8988T (cell line): ENCODE results near the gene WSB1.

Experiments
- DNase-seq: peaks from one replicate; pipeline ENCODE4 v3.0.0; 2011

Gene WSB1

DNA sequence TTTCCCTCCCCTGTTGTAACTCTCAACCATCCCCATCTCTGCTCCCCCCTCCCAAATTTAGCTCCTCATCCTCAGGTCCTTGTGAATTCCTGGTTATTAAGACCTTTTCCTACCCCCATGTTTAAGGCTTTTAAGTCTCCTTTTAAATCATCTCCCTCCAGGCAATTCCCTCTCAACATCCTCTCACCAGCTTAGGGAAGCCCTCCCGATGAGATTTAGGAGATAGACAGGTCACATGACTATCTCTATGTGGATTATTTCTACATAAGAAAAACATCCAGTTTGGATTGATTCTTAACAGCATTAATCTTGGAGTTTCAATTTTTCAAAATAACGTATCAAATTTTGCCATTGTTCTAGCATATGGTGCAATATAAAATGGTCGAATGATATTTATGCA, 12.5 kb upstream of the WSB1 start:
- DNase-seq, result no peak

DNA sequence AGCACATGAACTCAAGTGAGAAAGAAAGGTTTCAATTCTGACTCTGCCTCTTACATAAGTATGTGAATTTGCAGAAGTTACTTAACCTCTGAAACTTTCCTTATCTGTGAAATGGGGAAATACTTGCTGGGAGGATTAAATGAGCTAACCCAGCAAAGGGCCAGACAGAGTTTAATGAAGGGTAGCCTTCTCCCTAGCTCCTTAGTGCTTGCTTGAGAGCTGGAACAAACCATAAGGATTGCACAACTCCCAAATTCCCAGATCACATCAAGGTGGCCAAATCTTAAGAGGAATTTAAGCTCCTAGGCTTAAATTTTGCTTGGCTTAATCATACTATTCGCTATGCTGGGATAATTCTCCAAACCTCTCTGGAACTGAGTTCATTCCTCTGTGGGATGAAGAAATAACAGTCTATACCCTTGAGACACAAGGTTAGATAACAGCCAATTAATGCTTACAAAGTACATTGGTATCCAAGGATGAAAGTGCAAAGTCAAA, 11.8 kb upstream of the WSB1 start:
- DNase-seq, result no peak

DNA sequence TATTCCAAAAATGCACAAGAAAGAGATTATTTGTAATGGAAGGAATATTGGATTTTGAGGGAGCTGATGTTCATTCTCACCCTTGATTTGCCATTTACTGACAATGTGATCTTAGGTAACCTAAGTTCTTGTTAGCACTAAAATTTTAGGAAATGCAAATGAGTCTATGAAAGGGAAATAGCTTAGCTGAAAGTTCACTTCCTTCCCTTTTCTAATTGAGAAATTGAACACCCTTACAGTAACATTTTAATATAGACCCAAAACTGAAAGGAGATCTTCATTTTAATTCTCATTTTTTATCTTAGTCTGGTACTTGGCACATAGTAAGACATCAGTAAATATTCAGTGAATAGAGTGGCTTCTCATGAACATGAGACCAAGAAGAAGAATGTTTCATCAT, 10.9 kb upstream of the WSB1 start:
- DNase-seq, result no peak

- no peak for DNase-seq
Observed at GRCh38 chr17:27283751-27284150, 10.2 kb upstream of the WSB1 start.

- no peak for DNase-seq
Observed at GRCh38 chr17:27284811-27285415, 9.0 kb upstream of the WSB1 start.

DNA sequence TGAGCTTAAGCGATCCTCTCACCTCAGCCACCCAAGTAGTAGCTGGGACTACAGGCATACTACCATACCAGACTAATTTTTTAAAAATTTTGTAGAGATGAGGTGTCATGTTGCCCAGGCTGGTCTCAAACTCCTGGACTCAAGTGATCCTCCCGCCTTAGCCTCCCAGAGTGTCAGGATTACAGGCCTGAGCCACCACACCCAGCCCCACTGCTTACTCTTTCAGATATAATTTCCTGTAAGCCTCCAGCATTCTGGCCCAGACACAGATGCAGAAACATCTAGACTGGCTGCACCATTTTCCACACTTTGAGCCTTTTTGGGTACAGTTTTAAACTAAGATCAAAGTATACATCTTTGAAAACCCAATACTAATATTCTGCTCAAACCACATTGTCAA, 8.4 kb upstream of the WSB1 start:
- DNase-seq, result no peak

DNA sequence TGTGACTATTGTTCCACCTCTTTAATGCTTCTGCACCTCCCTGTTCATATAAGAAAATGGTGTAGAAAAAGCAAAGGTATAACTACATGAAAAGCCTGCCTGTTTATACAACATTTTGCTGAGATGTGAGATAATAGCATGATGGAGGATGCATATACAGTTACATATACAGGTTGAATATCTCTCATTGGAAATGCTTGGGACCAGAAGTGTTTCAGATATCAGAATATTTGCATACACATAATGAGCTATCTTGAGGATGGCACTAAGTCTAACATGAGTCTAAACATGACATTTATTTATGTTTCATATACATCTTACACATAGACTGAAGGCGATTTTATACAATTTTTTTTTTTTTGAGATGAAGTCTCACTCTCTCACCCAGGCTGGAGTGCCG, 5.7 kb upstream of the WSB1 start:
- no peak for DNase-seq

GRCh38 chr17:27289856-27290255, 4.1 kb upstream of the WSB1 start:
- DNase-seq, result no peak

DNA sequence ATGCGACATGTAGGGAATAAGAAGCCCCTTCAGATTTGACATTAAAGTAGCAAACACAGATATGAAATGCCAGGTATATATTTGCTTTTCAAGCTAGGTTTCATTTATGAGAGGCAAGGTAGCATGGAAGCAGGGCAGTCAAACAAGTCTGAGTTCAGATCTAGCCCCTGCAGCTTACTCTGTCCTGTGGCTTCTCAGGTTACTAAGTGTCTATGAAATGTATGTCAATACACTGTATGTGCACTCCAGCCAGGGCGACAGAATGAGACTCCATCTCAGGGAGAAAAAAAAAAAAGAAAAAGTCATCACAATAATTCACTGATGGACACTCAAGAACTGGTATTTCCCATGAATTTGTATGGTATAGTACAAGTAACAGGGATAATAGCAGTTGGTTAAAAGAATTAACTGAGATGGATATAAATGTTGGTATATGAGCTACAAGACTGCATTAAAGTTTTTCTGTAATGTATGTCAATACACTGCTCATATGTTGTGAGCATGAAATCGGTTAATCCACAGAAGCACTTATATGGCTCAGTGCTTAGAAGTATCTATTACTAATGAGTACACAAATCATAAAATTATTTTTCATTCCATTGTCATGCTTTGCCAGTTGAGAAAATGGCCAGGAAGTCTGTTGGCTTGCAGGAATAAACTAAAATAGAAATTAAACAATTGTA, 2.9 kb upstream of the WSB1 start:
- no peak for DNase-seq

- DNase-seq, result no peak
Observed at GRCh38 chr17:27293359-27293897, 486 bp upstream of the WSB1 start.

- DNase-seq, result peak; percentile 38
Observed at GRCh38 chr17:27294689-27295630, 1.0 kb downstream of the WSB1 start.

- DNase-seq, result no peak
Observed at GRCh38 chr17:27295945-27296344, 2.0 kb downstream of the WSB1 start.

- no peak for DNase-seq
Observed at GRCh38 chr17:27296428-27296979, 2.6 kb downstream of the WSB1 start.

GRCh38 chr17:27299384-27300049, 5.6 kb downstream of the WSB1 start:
- DNase-seq, result no peak

DNA sequence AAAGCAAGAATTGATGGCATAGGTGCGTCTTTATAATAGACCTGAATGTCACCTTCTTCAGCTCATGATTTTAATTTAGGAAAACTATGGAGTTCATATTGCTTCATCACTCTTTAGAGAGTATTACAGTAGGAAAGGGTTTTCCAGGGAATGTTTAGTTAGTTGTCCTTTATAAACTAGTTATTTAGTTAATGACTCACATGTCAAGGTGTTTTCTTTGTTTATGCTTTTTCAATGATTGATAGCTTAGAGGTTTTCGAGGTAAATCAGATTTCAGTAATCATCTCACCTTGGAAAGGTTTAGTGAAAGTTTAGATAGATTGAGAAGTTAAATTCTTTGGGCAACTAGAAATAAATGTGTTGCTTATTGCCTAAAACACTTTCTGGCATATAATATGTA, 9.8 kb downstream of the WSB1 start:
- DNase-seq, result no peak

DNA sequence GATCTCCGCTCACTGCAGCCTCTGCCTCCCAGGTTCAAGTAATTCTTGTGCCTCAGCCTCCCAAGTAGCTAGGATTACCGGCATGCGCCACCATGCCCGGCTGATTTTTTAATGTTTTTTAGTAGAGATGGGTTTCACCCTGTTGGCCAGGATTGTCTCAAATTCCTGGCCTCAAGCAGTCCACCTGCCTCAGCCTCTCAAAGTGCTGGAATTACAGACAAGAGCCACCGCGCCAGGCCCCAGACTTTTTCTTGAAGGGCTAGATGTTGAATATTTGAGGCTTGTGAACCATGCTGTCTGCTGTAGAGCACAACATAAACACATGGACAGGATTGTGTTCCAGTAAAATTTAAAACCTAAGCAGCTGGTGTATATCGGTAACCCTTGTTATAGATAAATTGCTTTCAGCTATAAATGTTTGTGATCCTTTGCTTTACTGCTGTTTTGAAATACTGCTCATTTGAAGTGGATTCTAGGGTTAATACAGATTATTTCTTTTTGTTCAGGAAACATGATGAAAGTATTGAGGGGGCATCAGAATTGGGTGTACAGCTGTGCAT, 12.4 kb downstream of the WSB1 start:
- no peak for DNase-seq

DNA sequence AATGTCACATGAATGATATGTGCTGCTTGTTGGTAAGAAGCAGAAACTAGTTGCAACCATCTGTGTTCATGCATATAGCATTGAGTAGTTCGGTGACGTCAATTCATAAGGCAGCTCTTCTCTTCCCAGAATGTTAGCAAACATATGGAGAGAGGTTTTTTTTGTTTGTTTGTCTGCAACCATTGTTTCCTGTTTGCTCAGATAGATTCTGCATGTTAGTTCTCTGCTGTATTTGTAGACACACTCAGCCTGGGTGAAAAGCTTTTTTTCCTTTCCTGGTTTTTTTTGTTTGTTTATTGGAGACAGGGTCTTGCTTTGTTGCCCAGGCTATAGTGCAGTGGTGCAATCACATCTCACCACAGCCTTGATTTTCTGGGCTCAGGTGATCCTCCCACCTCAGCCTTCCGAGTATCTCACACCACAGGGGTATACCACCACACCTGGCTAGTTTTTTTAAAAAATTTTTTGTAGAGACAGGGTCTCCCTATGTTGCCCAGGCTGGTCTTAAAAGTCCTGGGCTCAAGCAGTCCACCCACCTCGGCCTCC, 16.7 kb downstream of the WSB1 start:
- no peak for DNase-seq

DNA sequence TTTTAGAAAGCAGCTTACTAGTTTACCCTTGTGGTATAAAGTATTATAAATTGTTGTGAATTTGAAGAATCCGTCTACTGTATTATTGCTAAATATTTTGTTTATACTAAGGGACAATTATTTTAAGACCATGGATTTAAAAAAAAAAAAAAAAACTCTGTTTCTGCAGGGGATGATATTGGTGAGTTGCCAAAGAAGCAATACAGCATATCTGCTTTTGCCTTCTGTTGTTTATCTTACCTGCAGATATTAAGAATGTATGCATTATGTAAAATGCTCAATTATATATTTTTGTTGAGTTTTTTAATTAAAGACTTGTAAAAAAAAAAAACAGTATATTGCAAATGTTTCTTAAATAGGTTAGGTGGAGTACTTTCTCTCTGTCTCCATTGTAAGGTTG, 19.4 kb downstream of the WSB1 start:
- DNase-seq, result no peak

DNA sequence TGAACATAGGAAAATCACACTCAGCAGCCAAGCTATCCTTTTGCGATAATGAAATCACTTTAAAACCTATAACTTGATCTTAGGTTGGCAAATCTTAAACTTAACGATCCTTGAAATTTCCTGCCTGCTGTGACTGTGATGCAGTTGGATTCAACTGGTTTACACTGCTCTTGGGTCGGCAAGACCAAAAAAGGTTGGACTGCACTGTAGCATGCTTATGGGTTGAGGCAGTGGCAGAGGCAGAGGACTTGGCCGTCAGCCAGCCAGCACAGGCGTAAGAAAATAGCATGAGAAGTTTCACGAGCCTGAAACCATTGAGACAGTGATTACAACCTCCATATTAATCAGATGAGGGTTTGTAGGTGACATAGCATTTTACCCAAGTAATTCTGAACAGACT, 21.4 kb downstream of the WSB1 start:
- DNase-seq, result no peak

DNA sequence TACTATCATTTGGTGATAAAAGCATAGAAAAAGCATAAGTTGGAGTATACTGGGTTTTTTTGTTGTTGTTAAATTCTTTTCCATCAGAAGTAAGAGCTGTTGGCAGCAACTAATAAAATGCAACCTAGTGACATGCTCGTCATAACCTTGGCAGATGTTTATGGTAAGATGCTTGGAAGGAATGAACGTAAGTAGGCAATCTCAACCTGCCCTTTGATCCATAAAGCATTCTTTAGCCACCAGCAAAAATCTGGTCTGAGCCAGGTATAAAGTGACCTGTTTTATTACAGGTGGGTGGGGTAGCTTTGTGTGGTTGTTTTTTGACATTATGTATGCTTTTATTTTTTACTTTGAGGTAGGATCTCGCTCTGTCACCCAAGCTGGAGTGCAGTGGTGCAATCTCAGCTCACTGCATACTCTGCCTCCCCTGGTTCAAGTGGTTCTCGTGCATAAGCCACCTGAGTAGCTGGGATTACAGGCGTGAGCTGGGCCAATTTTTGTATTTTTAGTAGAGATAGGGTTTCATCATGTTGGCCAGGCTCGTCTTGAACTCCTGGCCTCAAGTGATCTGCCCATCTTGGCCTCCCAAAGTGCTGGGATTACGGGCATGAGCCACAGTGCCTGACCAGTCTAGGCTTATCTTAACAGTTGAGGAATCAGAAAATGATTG, 22.0 kb downstream of the WSB1 start:
- DNase-seq, result no peak

DNA sequence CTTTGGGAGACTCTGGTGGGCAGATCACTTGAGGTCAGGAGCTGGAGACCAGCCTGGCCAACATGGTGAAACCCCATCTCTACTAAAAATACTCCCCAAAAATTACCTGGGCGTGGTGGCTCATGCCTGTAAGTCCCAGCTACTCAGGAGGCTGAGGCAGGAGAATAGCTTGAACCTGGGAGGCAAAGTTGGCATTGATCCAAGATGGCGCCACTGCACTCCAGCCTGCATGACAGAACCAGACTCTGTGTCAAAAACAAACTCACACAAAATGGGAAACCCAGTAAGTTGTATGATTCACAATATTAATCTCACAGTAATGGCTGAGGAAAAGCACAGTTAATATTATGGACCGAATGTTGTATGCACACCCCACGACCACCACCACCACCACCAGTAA, 24.3 kb downstream of the WSB1 start:
- DNase-seq, result no peak
